ENCODE results near the gene FBXL7.

DNA sequence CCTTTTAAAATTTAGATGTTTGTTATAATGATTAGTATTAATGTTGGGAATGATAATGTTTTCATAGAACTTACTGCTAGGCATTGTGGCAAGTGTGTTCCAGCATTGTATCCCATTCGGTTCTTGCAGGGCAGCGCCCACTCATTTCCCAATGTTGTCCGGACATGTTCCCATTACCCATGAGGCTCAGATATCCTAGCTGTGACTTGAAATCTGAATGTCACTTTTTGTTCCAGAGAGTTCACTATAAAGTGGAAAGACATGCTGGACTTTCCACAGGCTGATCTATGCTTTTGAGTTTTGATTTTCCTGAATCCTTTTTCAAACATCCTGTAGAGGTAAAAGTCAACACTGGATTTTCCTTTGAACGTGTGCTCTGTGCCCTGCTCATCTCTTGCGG, 350.6 kb downstream of the FBXL7 start:
- TF ChIP-seq, protein P1, sequence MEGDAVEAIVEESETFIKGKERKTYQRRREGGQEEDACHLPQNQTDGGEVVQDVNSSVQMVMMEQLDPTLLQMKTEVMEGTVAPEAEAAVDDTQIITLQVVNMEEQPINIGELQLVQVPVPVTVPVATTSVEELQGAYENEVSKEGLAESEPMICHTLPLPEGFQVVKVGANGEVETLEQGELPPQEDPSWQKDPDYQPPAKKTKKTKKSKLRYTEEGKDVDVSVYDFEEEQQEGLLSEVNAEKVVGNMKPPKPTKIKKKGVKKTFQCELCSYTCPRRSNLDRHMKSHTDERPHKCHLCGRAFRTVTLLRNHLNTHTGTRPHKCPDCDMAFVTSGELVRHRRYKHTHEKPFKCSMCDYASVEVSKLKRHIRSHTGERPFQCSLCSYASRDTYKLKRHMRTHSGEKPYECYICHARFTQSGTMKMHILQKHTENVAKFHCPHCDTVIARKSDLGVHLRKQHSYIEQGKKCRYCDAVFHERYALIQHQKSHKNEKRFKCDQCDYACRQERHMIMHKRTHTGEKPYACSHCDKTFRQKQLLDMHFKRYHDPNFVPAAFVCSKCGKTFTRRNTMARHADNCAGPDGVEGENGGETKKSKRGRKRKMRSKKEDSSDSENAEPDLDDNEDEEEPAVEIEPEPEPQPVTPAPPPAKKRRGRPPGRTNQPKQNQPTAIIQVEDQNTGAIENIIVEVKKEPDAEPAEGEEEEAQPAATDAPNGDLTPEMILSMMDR (conservative IDR thresholded peaks at IDR 0.05), result no peak
- TF ChIP-seq ZFX (IDR thresholded peaks at IDR 0.05), result no peak

All from C4-2B (cell line).